ENCODE measurements around the gene HLA-DMA.
A peak's percentile ranks its signal among the peaks of the same experiment; 100 is the strongest.

HLA-DMA gene

DNA sequence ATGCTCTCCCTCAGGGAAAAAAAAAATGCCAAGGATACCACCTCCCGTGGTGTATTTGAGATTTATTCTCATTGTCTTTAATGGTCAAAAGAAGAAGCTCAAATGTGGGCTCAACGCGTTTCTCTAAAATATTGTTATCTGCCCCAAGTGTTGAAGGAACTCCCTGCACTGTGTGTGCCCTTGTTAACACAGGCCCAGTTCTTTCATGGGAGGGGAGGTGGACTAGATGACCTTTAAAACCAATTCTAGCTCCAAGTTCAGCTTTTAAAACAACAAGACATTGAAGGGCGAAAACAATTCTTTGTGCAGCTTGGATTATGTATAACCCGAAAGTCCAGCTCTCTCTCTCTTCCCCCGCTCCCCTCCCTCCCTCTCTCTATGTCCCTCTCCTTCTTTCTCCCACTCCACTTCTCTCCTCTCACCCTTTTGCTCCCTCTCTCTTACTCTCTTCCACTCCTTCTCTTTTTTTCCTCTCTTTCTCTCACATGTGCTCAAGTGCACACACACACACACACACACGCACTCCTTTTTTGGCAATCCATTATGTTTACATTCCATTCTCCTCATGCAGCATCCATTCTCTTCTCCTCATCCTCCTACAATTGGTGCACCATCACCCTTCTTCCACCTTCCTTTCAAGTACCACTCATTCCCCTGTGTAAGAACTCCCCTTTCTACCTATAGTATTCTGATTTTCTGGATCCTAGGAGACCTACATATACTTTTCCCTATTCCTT, 20.6 kb downstream of the HLA-DMA start:
- peak; percentile 21 for DNase-seq (ENCODE audit: low read depth)

DNA sequence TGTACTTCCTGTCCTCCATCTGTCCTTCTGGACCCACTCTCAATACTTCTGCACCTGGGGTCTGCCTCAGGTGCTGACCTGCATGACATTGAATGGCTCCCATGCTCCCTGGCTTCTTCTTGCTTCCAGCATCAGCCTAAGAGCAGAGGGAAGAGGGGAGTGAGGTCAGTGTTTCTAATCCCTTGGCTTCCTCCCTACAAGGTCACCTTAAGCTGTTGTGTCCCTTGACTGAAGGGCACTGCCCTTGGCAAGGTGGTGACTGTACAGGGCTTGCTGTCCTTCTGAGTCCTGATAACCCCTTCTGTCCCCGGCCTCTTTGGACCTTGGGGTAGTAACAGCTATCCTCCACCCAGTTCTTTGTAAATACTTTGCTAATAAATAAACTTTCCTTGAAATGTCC, 21.7 kb downstream of the HLA-DMA start:
- DNase-seq (ENCODE audit: low read depth) = no peak

DNA sequence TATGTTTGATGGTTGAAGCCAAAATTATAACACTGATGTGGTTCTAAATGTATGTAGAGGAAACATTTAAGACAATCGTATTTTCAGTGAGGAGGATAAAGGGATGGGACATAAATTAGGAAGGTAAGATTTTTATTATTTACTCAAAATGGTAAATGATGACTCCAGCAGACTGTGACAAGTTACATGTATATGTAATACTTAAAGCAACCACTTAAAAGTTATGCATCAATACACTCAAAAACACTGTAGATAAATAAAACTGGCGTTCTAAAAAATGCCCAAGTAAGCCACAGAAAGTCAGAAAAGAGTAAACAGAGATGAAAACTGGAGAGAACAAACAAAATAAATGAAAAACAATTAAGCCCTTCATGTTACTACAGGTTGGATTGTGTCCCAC, 30.8 kb downstream of the HLA-DMA start:
- no peak for DNase-seq (ENCODE audit: low read depth)

DNA sequence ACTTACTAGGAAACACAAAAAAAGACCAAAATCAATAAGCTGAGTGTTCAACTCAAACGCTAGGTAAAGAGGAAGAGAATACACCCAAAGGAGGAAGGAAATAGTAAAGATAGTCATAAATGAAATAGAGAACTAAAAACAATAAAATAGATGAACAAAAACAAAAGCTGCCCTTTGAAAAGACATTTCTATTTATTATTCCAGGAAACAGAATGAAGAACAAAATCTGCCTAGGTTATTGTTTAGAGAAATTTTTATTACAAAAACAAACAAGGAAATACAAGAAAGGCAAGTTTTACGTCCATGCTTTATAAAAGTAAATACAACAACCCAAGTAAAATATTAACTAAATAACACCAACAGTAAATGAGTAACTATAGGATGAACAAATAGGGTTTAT, 32.2 kb downstream of the HLA-DMA start:
- DNase-seq (ENCODE audit: low read depth) = no peak

DNA sequence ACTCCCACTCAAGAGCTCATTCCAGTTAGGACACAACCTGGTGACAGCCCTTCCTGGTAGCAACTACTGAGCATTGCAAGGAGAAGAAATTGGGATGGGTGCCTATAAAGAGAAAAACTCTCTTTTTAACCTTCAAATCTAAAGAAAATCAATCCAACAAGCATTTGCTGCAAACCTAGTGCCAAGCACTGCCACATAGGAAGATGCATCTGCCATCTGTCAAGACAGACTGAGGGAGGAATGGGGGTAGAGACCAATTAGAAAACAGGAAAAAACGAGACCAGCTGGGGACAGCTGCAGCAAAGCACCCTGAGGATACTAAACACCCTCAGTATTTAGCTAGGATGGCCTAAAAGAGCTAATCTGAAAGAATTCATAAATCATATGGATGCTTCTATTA, 39.9 kb downstream of the HLA-DMA start:
- no peak for DNase-seq (ENCODE audit: low read depth)

DNA sequence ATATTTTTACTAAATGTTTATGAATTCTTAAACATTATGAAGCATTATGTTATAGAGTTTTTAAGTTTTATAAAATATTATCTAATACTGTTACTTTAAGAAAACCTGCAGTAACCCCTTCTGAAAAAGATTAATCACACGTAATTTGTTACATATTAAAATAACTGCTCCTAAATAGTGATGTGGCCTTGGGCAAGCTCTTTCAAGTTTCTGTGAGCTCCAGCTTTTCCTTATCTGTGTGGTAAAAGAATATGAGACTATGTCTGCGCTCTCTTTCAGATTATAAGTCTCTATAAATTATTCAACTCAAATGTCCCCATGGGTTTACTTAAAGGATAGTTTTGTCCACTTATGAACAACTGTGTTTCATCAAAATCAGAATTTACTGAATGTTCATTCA, 44.0 kb downstream of the HLA-DMA start:
- DNase-seq (ENCODE audit: low read depth) = no peak

GRCh38 chr6:32906539-32906938, 46.4 kb downstream of the HLA-DMA start:
- peak; percentile 24 for DNase-seq (ENCODE audit: low read depth)

GRCh38 chr6:32905078-32905477, 47.8 kb downstream of the HLA-DMA start:
- peak; percentile 11 for DNase-seq (ENCODE audit: low read depth)

- no peak for DNase-seq (ENCODE audit: low read depth)
These were observed 48.9 kb downstream of the HLA-DMA start for GRCh38 chr6:32903952-32904351.
